ENCODE results near the gene KLB.

The KLB gene

GRCh38 chr4:39476187-39476895 is 69.6 kb downstream of the KLB start:
- H2AFZ ChIP-seq (ENCODE audit: low read length): no peak overlapping the region
- no peaks in the 10 kb centered on the region for H3K9me3 ChIP-seq (ENCODE audit: insufficient read depth, low read depth, low read length)
- no peak overlapping the region for H3K9ac ChIP-seq (ENCODE audit: low read depth, low read length, poor library complexity, severe bottlenecking)
- H3K4me3 ChIP-seq (ENCODE audit: low read length, poor library complexity, severe bottlenecking): no peak overlapping the region
- no peaks in the 10 kb centered on the region for H3K4me1 ChIP-seq (ENCODE audit: insufficient read depth, low read length, poor library complexity, severe bottlenecking)
- H3K36me3 ChIP-seq (ENCODE audit: insufficient read depth, low read length): no peaks in the 10 kb centered on the region
- no peak for TF ChIP-seq CTCF (conservative IDR thresholded peaks at IDR 0.05; ENCODE audit: low read length)
- no peak for TF ChIP-seq EZH2phosphoT487 (IDR thresholded peaks at IDR 0.05; ENCODE audit: borderline replicate concordance)
- H3K4me2 ChIP-seq (ENCODE audit: low read depth, low read length, poor library complexity, severe bottlenecking): no peak overlapping the region
- H3K9me2 ChIP-seq (replicated peaks; ENCODE audit: low read depth, low read length): no peaks in the 10 kb centered on the region
- H3K27me3 ChIP-seq (ENCODE audit: insufficient read depth, low read length, poor library complexity, severe bottlenecking): no peaks in the 10 kb centered on the region
- no peaks in the 10 kb centered on the region for H3K79me2 ChIP-seq (ENCODE audit: insufficient read depth, low read length)
- no peaks in the 10 kb centered on the region for H3F3A ChIP-seq (ENCODE audit: low read depth)
- H4K20me1 ChIP-seq (ENCODE audit: insufficient read depth, low read length, poor library complexity, severe bottlenecking): no peaks in the 10 kb centered on the region

DNA sequence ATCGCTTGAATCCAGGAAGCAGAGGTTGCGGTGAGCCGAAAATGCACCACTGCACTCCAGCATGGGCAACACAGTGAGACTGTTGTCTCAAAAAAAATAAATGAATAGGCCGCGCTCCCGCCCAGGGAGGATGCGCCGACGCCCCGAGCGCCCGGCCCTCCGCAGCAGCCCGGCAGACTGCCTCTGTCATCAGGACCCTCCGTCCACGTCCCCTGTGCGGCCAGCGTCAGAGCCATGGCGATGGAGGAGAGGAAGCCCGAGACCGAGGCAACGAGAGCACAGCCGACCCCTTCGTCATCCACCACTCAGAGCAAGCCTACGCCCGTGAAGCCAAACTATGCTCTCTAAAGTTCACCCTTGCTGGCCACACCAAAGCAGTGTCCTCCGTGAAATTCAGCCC is 73.5 kb downstream of the KLB start:
- Histone ChIP-seq H2AFZ (ENCODE audit: low read length) (no peak overlapping the region), H3K9ac (ENCODE audit: low read depth, low read length, poor library complexity, severe bottlenecking) (no peak overlapping the region), H3K27me3 (ENCODE audit: insufficient read depth, low read length, poor library complexity, severe bottlenecking) (no peaks in the 10 kb centered on the region), H3K9me2 (replicated peaks; ENCODE audit: low read depth, low read length) (no peaks in the 10 kb centered on the region), H3K4me2 (ENCODE audit: low read depth, low read length, poor library complexity, severe bottlenecking) (no peak overlapping the region), H3K4me3 (ENCODE audit: low read length, poor library complexity, severe bottlenecking) (no peak overlapping the region), H3K9me3 (ENCODE audit: insufficient read depth, low read depth, low read length) (no peaks in the 10 kb centered on the region; the same call in 1 of the 2 replicates), H3K36me3 (ENCODE audit: insufficient read depth, low read length) (no peaks in the 10 kb centered on the region), H3K4me1 (ENCODE audit: insufficient read depth, low read length, poor library complexity, severe bottlenecking) (no peaks in the 10 kb centered on the region), H4K20me1 (ENCODE audit: insufficient read depth, low read length, poor library complexity, severe bottlenecking) (no peaks in the 10 kb centered on the region), H3K79me2 (ENCODE audit: insufficient read depth, low read length) (no peaks in the 10 kb centered on the region), H3F3A (ENCODE audit: low read depth) (no peaks in the 10 kb centered on the region)
- TF ChIP-seq EZH2phosphoT487 (IDR thresholded peaks at IDR 0.05; ENCODE audit: borderline replicate concordance) (no peak), CTCF (conservative IDR thresholded peaks at IDR 0.05; ENCODE audit: low read length) (no peak)

GRCh38 chr4:39480902-39481695 is 74.4 kb downstream of the KLB start:
- no peaks in the 10 kb centered on the region for H3K79me2 ChIP-seq (ENCODE audit: insufficient read depth, low read length)
- no peaks in the 10 kb centered on the region; the same call in 1 of the 2 replicates for H3K9me3 ChIP-seq (ENCODE audit: insufficient read depth, low read depth, low read length)
- H3K27me3 ChIP-seq (ENCODE audit: insufficient read depth, low read length, poor library complexity, severe bottlenecking): no peaks in the 10 kb centered on the region
- H3K9ac ChIP-seq (ENCODE audit: low read depth, low read length, poor library complexity, severe bottlenecking): no peak overlapping the region
- H3K9me2 ChIP-seq (replicated peaks; ENCODE audit: low read depth, low read length): no peaks in the 10 kb centered on the region
- TF ChIP-seq CTCF (conservative IDR thresholded peaks at IDR 0.05; ENCODE audit: low read length) (no peak), EZH2phosphoT487 (IDR thresholded peaks at IDR 0.05; ENCODE audit: borderline replicate concordance) (no peak)
- no peaks in the 10 kb centered on the region for H3F3A ChIP-seq (ENCODE audit: low read depth)
- H3K4me2 ChIP-seq (ENCODE audit: low read depth, low read length, poor library complexity, severe bottlenecking): no peak overlapping the region
- no peaks in the 10 kb centered on the region for H4K20me1 ChIP-seq (ENCODE audit: insufficient read depth, low read length, poor library complexity, severe bottlenecking)
- no peaks in the 10 kb centered on the region for H3K36me3 ChIP-seq (ENCODE audit: insufficient read depth, low read length)
- no peak overlapping the region for H2AFZ ChIP-seq (ENCODE audit: low read length)
- H3K4me3 ChIP-seq (ENCODE audit: low read length, poor library complexity, severe bottlenecking): no peak overlapping the region
- H3K4me1 ChIP-seq (ENCODE audit: insufficient read depth, low read length, poor library complexity, severe bottlenecking): no peaks in the 10 kb centered on the region

Measured in Loucy (cell line).